H9 (cell line): ENCODE data around the gene SAMM50. TPM values are rescaled to one million over a fixed set of nuclear protein-coding genes. Genes with fewer than 3 reads are reported as not detected.

ENCODE experiments used
- DNase-seq: peaks from one replicate; pipeline ENCODE4 v3.0.0-alpha.2; 2017
- H2AFZ ChIP-seq: one replicate; pipeline ENCODE4 v1.6.1; 2013; ENCODE audit warnings: mild to moderate bottlenecking, low read length, control low read depth, moderate library complexity
- H2AK5ac ChIP-seq: 2 replicates; pipeline ENCODE4 v1.6.1; 2013; ENCODE audit warnings: low read length, control low read depth, mixed read lengths; ENCODE audit not compliant: insufficient read length
- H2BK120ac ChIP-seq: one replicate; pipeline ENCODE4 v1.6.1; 2013; ENCODE audit warnings: low read depth, mild to moderate bottlenecking, low read length, control low read depth, inconsistent platforms; ENCODE audit not compliant: poor library complexity, severe bottlenecking
- H2BK12ac ChIP-seq: 2 replicates; pipeline ENCODE4 v1.6.1; 2013; ENCODE audit warnings: low read length, control low read depth, mixed read lengths, low read depth; ENCODE audit not compliant: insufficient read length
- H2BK15ac ChIP-seq: 2 replicates; pipeline ENCODE4 v1.6.1; 2013; ENCODE audit warnings: low read depth, low read length, control low read depth
- H2BK20ac ChIP-seq: one replicate; pipeline ENCODE4 v1.6.1; 2013; ENCODE audit warnings: low read depth, mild to moderate bottlenecking, low read length, control low read depth, inconsistent platforms; ENCODE audit not compliant: poor library complexity, severe bottlenecking
- H2BK5ac ChIP-seq: 2 replicates; pipeline ENCODE4 v1.6.1; 2013; ENCODE audit warnings: low read length, control low read depth, mixed read lengths; ENCODE audit not compliant: insufficient read length
- H3K14ac ChIP-seq: 2 replicates; pipeline ENCODE4 v1.6.1; 2013; ENCODE audit warnings: low read length, control low read depth; ENCODE audit not compliant: insufficient read depth
- H3K18ac ChIP-seq: 2 replicates; pipeline ENCODE4 v1.6.1; 2013; ENCODE audit warnings: low read depth, mild to moderate bottlenecking, mixed read lengths, low read length, control low read depth; ENCODE audit not compliant: insufficient read length
- H3K23ac ChIP-seq: 2 replicates; pipeline ENCODE4 v1.6.1; 2013; ENCODE audit warnings: low read length, control low read depth, mixed read lengths, low read depth; ENCODE audit not compliant: insufficient read length
- H3K23me2 ChIP-seq: 2 replicates; pipeline ENCODE4 v1.6.1; 2013; ENCODE audit warnings: low read depth, mild to moderate bottlenecking, mixed read lengths, low read length, control low read depth; ENCODE audit not compliant: insufficient read length, poor library complexity, severe bottlenecking
- H3K27ac ChIP-seq: 2 replicates; pipeline ENCODE4 v1.5.1; 2013; ENCODE audit warnings: low read length, control low read depth, mixed read lengths, low read depth; ENCODE audit not compliant: insufficient read length
- H3K27me3 ChIP-seq: 2 replicates; pipeline ENCODE4 v1.6.1; 2013; ENCODE audit warnings: low read length, control low read depth, inconsistent platforms; ENCODE audit not compliant: insufficient read depth
- H3K4ac ChIP-seq: 2 replicates; pipeline ENCODE4 v1.6.1; 2013; ENCODE audit warnings: low read depth, mild to moderate bottlenecking, control low read depth, inconsistent platforms, low read length, moderate library complexity
- H3K4me1 ChIP-seq: 2 replicates; pipeline ENCODE4 v1.6.1; 2013; ENCODE audit warnings: low read length, control low read depth, inconsistent platforms; ENCODE audit not compliant: insufficient read depth
- H3K4me2 ChIP-seq: 2 replicates; pipeline ENCODE4 v1.6.1; 2013; ENCODE audit warnings: low read length, control low read depth, mixed read lengths; ENCODE audit not compliant: insufficient read length, insufficient read depth
- H3K56ac ChIP-seq: 2 replicates; pipeline ENCODE4 v1.6.1; 2013; ENCODE audit warnings: low read depth, mild to moderate bottlenecking, mixed read lengths, low read length, control low read depth; ENCODE audit not compliant: insufficient read length
- H3K79me1 ChIP-seq: 2 replicates; pipeline ENCODE4 v1.6.1; 2013; ENCODE audit warnings: low read depth, mild to moderate bottlenecking, moderate library complexity, low read length, control low read depth, inconsistent platforms; ENCODE audit not compliant: insufficient read depth, poor library complexity, severe bottlenecking
- H3K79me2 ChIP-seq: 2 replicates; pipeline ENCODE4 v1.6.1; 2013; ENCODE audit warnings: low read length, control low read depth, inconsistent platforms; ENCODE audit not compliant: insufficient read depth
- H3K9ac ChIP-seq: 2 replicates; pipeline ENCODE4 v1.6.1; 2013; ENCODE audit warnings: low read length, control low read depth, mixed read lengths; ENCODE audit not compliant: insufficient read length; ENCODE audit errors: extremely low read depth
- H3K9me3 ChIP-seq: one replicate; pipeline ENCODE4 v1.6.1; 2013; ENCODE audit warnings: low read depth, low read length, inconsistent platforms; ENCODE audit not compliant: control insufficient read depth
- H3T11ph ChIP-seq: one replicate; pipeline ENCODE4 v1.6.1; 2013; ENCODE audit warnings: mild to moderate bottlenecking, low read length, control low read depth, inconsistent platforms
- H4K20me1 ChIP-seq: one replicate; pipeline ENCODE4 v1.6.1; 2013; ENCODE audit not compliant: control insufficient read depth, insufficient read length, insufficient read depth
- H4K5ac ChIP-seq: 2 replicates; pipeline ENCODE4 v1.6.1; 2013; ENCODE audit warnings: low read depth, mild to moderate bottlenecking, mixed read lengths, low read length, control low read depth; ENCODE audit not compliant: insufficient read length
- H4K8ac ChIP-seq: replicated peaks from 2 replicates; pipeline ENCODE4 v1.6.1; 2013; ENCODE audit warnings: low read length, control low read depth, mixed read lengths, low read depth; ENCODE audit not compliant: insufficient read length
- H4K91ac ChIP-seq: 2 replicates; pipeline ENCODE4 v1.6.1; 2013; ENCODE audit warnings: low read depth, mild to moderate bottlenecking, moderate library complexity, mixed read lengths, low read length, control low read depth; ENCODE audit not compliant: insufficient read length
- H3K27ac Mint-ChIP-seq, 3 experiments: 2 replicates in 2 of 3; 3 replicates in 1 of 3; pipeline ENCODE4 v1.8.0; 2020 to 2021; ENCODE audit warnings: mixed read lengths in 3 of 3, mild to moderate bottlenecking in 1 of 3, moderate library complexity in 1 of 3
- H3K27me3 Mint-ChIP-seq: 2 replicates; pipeline ENCODE4 v1.8.0; 2021; ENCODE audit warnings: low read depth, mild to moderate bottlenecking, moderate library complexity, mixed read lengths
- H3K36me3 Mint-ChIP-seq, 3 experiments: 2 replicates in 2 of 3; 3 replicates in 1 of 3; pipeline ENCODE4 v1.8.0; 2020 to 2021; ENCODE audit warnings: low read depth in 3 of 3, mixed read lengths in 3 of 3; ENCODE audit not compliant: insufficient read depth in 1 of 3
- H3K4me1 Mint-ChIP-seq, 2 experiments: 2 replicates each; pipeline ENCODE4 v1.8.0; 2020; ENCODE audit warnings: mixed read lengths in 2 of 2
- H3K4me3 Mint-ChIP-seq, 2 experiments: 2 replicates in 1 of 2; 3 replicates in 1 of 2; pipeline ENCODE4 v1.8.0; 2020 to 2021; ENCODE audit warnings: mild to moderate bottlenecking in 2 of 2, mixed read lengths in 2 of 2, moderate library complexity in 1 of 2
- H3K9me3 Mint-ChIP-seq, 2 experiments: 2 replicates in 1 of 2; 3 replicates in 1 of 2; pipeline ENCODE4 v1.8.0; 2020; ENCODE audit warnings: mild to moderate bottlenecking in 2 of 2, mixed read lengths in 2 of 2, moderate library complexity in 1 of 2
- WGBS: extraction: QIAGEN DNeasy Blood & Tissue Kit; methylation state at CpG from one replicate; pipeline ENCODE4 v1.1.7; 2013; ENCODE audit warnings: missing lambda C conversion rate, low lambda C conversion rate, mixed read lengths; ENCODE audit not compliant: insufficient read length; ENCODE audit errors: extremely low coverage; 5-methylcytosine and 5-hydroxymethylcytosine counted together
- total RNA-seq: library from RNA; stranded (reverse); gene quantifications from 2 replicates; pipeline ENCODE4 v1.2.1, GENCODE V29; 2021
- TF ChIP-seq, protein P1 (sequence below): fragments of 200-600 bp; sonication (generic); conservative IDR thresholded peaks from 3 replicates; pipeline ENCODE4 v1.8.0; 2021; ENCODE audit warnings: antibody characterized with exemption, mild to moderate bottlenecking

Gene SAMM50
- total RNA-seq, 1 experiment from 2014 or later: 57.2 TPM

DNA sequence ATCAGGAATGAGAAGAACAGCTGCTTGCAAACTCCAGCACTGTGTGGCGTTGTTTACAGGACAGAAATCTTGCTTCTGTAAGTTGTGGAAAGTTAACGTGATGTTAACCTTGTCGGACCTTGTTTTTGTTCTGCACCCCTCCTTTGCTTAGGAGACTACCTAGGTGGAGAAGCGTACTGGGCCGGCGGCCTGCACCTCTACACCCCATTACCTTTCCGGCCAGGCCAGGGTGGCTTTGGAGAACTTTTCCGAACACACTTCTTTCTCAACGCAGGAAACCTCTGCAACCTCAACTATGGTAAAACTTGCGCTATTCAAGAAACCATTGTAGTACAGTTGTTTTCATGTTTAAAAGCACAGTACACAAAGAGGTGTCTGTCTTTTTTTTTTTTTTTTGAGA, 33.7 kb downstream of the SAMM50 start:
- no CpG with 5 or more reads among the region's 10 CpGs for WGBS
- Histone ChIP-seq H2BK12ac (no peak overlapping the region), H4K5ac (no peak overlapping the region), H2AK5ac (no peak overlapping the region), H3K79me1 (no peaks in the 10 kb centered on the region), H3K27ac (no peak overlapping the region), H3K23ac (no peak overlapping the region), H3K4me2 (no peak overlapping the region), H3K27me3 (no peaks in the 10 kb centered on the region), H3K9me3 (no peaks in the 10 kb centered on the region), H4K8ac (no peak overlapping the region), H4K91ac (no peak overlapping the region), H3K4ac (no peak overlapping the region), H3K79me2 (no peaks in the 10 kb centered on the region), H3K18ac (no peak overlapping the region), H3K23me2 (no peaks in the 10 kb centered on the region), H3T11ph (no peak overlapping the region), H2BK15ac (no peak overlapping the region), H2BK120ac (no peak overlapping the region), H3K4me1 (no peaks in the 10 kb centered on the region), H2BK20ac (no peak overlapping the region), H3K56ac (no peak overlapping the region), H2BK5ac (no peak overlapping the region), H3K9ac (no peak overlapping the region), H2AFZ (no peak overlapping the region), H4K20me1 (no peaks in the 10 kb centered on the region), H3K14ac (no peak overlapping the region)
- no peak for DNase-seq
- Mint-ChIP-seq H3K4me1 (peaks cover 4 to 6% of the 10 kb centered on the region in 2 experiments; a peak in 3 of 4 replicates), H3K9me3 (no peaks in the 10 kb centered on the region), H3K27ac (no peak overlapping the region), H3K36me3 (peaks cover 15 to 80% (median 71%) of the 10 kb centered on the region in 3 experiments; a peak in 6 of 7 replicates), H3K4me3 (no peak overlapping the region), H3K27me3 (no peaks in the 10 kb centered on the region)
- TF ChIP-seq, protein P1, sequence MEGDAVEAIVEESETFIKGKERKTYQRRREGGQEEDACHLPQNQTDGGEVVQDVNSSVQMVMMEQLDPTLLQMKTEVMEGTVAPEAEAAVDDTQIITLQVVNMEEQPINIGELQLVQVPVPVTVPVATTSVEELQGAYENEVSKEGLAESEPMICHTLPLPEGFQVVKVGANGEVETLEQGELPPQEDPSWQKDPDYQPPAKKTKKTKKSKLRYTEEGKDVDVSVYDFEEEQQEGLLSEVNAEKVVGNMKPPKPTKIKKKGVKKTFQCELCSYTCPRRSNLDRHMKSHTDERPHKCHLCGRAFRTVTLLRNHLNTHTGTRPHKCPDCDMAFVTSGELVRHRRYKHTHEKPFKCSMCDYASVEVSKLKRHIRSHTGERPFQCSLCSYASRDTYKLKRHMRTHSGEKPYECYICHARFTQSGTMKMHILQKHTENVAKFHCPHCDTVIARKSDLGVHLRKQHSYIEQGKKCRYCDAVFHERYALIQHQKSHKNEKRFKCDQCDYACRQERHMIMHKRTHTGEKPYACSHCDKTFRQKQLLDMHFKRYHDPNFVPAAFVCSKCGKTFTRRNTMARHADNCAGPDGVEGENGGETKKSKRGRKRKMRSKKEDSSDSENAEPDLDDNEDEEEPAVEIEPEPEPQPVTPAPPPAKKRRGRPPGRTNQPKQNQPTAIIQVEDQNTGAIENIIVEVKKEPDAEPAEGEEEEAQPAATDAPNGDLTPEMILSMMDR: no peak
